HepG2 (cell line): Measurements from ENCODE around the gene IL17RB. TPM values are rescaled to one million over a fixed set of nuclear protein-coding genes. Genes with fewer than 3 reads are reported as not detected.

ENCODE experiments used
- GMEB2 ChIP-seq: IDR thresholded peaks from 2 replicates; pipeline ENCODE4 v1.6.1; 2016; ENCODE audit warnings: missing biosample characterization, missing genetic modification reagents, low read depth
- HNF1B ChIP-seq: sonication (generic); formaldehyde crosslinking; IDR thresholded peaks from 2 replicates; pipeline ENCODE4 v1.5.1; 2020; ENCODE audit warnings: mild to moderate bottlenecking, moderate library complexity, missing genetic modification reagents
- KIAA2018 ChIP-seq: sonication (generic); formaldehyde crosslinking; IDR thresholded peaks from 2 replicates; pipeline ENCODE4 v1.5.0; 2020; ENCODE audit warnings: mild to moderate bottlenecking, missing genetic modification reagents, borderline replicate concordance
- THAP8 ChIP-seq: sonication (generic); formaldehyde crosslinking; IDR thresholded peaks from 2 replicates; pipeline ENCODE4 v1.5.1; 2020; ENCODE audit warnings: missing genetic modification reagents, mild to moderate bottlenecking, borderline replicate concordance
- ZNF501 ChIP-seq: sonication (generic); formaldehyde crosslinking; IDR thresholded peaks from 2 replicates; pipeline ENCODE4 v1.5.1; 2020; ENCODE audit warnings: mild to moderate bottlenecking, moderate library complexity, missing genetic modification reagents
- ZNF670 ChIP-seq: sonication (generic); formaldehyde crosslinking; IDR thresholded peaks from 2 replicates; pipeline ENCODE4 v1.8.0; 2022; ENCODE audit warnings: mild to moderate bottlenecking, missing genetic modification reagents, borderline replicate concordance
- ZNF724P ChIP-seq: sonication (generic); formaldehyde crosslinking; IDR thresholded peaks from 2 replicates; pipeline ENCODE4 v1.8.0; 2022; ENCODE audit warnings: missing genetic modification reagents, borderline replicate concordance
- polyA plus RNA-seq, 8 experiments: library from polyadenylated mRNA; depleted of rRNA in 3 of 8; stranded (reverse) in 7 of 8; unstranded in 1 of 8; fragments of >200 nt; fragmentation: Illumina TruSeq in 4 of 8; extraction: Trizol in 4 of 8; gene quantifications; 2 replicates each; pipeline versions ENCODE4 v1.2.1 to v1.2.3, GENCODE V29; 2011 to 2016; ENCODE audit warnings: low read depth in 4 of 8, missing spikeins in 1 of 8, mixed read lengths in 1 of 8; ENCODE audit not compliant: insufficient read depth in 1 of 8
- total RNA-seq, 5 experiments: library from RNA; depleted of rRNA; stranded (reverse); fragments of >200 nt; fragmentation: Illumina TruSeq; extraction: Trizol; gene quantifications; 2 replicates each; pipeline ENCODE4 v1.2.3, GENCODE V29; 2016; ENCODE audit warnings: low read depth in 1 of 5
- TF ChIP-seq, protein P1 (sequence below): sonication (generic); formaldehyde crosslinking; IDR thresholded peaks from 2 replicates; pipeline ENCODE4 v1.9.0; 2022; ENCODE audit warnings: missing genetic modification reagents, mild to moderate bottlenecking, borderline replicate concordance

The IL17RB gene
- total and polyA plus RNA-seq, 2 of the 13 experiments (the other 11 are each of a cell fraction or from before 2014, with no cell fraction given) = 130 to 190 TPM

DNA sequence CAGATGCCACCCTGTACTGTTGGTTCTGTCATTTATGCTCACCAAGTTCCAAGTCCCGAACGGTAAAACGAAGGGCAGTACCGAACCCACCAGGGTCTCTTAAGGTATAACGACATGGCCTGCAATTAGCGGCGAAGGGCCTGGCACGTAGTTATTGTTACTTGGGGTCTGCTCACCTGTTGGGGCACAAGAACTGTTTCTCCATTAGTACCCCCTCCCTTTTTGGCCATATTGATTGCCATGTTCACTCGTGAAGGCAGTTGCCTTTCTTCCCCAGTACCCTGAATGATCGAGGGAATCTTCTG lies 435 bp downstream of the IL17RB start (continued):
- TF ChIP-seq, protein P1, sequence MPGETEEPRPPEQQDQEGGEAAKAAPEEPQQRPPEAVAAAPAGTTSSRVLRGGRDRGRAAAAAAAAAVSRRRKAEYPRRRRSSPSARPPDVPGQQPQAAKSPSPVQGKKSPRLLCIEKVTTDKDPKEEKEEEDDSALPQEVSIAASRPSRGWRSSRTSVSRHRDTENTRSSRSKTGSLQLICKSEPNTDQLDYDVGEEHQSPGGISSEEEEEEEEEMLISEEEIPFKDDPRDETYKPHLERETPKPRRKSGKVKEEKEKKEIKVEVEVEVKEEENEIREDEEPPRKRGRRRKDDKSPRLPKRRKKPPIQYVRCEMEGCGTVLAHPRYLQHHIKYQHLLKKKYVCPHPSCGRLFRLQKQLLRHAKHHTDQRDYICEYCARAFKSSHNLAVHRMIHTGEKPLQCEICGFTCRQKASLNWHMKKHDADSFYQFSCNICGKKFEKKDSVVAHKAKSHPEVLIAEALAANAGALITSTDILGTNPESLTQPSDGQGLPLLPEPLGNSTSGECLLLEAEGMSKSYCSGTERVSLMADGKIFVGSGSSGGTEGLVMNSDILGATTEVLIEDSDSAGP (CRISPR knock-in tag) = 0 out of 2 replicates have a peak, but pooled peaks have one; percentile 0
- TF ChIP-seq ZNF724P (CRISPR knock-in tag) (no peak), ZNF670 (no peak), THAP8 (CRISPR knock-in tag) (0 out of 2 replicates have a peak, but pooled peaks have one; percentile 40), ZNF501 (CRISPR knock-in tag) (peak; percentile 73; the same call in 1 of the 2 replicates), HNF1B (CRISPR knock-in tag) (0 out of 2 replicates have a peak, but pooled peaks have one; percentile 26), GMEB2 (no peak), KIAA2018 (CRISPR knock-in tag) (peak; percentile 56; the same call in 1 of the 2 replicates)
